HG03095 (cell line): ENCODE results near the gene EPB41L4B.
"Not testable (repeated sequence)": the region's sequence is repeated elsewhere in the genome, so short reads cannot be mapped to it uniquely, and the experiment has no call there.

Experiments used
- ATAC-seq: cut with Tn5 transposase; IDR thresholded peaks from one replicate; pipeline ENCODE4 v1.9.1; 2021; ENCODE audit warnings: moderate library complexity; ENCODE audit not compliant: unreplicated experiment

EPB41L4B gene

GRCh38 chr9:109246533-109246932 lies 74.3 kb downstream of the EPB41L4B start:
- ATAC-seq = no peak

GRCh38 chr9:109245310-109245897 lies 75.5 kb downstream of the EPB41L4B start:
- no peak for ATAC-seq

GRCh38 chr9:109244179-109245132 lies 76.4 kb downstream of the EPB41L4B start:
- peak; percentile 94 for ATAC-seq

GRCh38 chr9:109242741-109243140 lies 78.1 kb downstream of the EPB41L4B start:
- no peak for ATAC-seq

GRCh38 chr9:109242014-109242413 lies 78.8 kb downstream of the EPB41L4B start:
- no peak for ATAC-seq

- ATAC-seq = no peak
Measured at GRCh38 chr9:109241207-109241606, 79.7 kb downstream of the EPB41L4B start.

GRCh38 chr9:109239240-109239639 lies 81.6 kb downstream of the EPB41L4B start:
- no peak for ATAC-seq

GRCh38 chr9:109238655-109239054 lies 82.2 kb downstream of the EPB41L4B start:
- ATAC-seq = no peak

GRCh38 chr9:109238125-109238524 lies 82.7 kb downstream of the EPB41L4B start:
- no peak for ATAC-seq

- no peak for ATAC-seq
Measured at GRCh38 chr9:109232449-109233237, 88.2 kb downstream of the EPB41L4B start.

- ATAC-seq = no peak
Measured at GRCh38 chr9:109231593-109231992, 89.3 kb downstream of the EPB41L4B start.

- ATAC-seq = no peak
Measured at GRCh38 chr9:109230277-109230676, 90.6 kb downstream of the EPB41L4B start.

- ATAC-seq = no peak
Measured at GRCh38 chr9:109229682-109230081, 91.2 kb downstream of the EPB41L4B start.

- no peak for ATAC-seq
Measured at GRCh38 chr9:109228093-109228642, 92.7 kb downstream of the EPB41L4B start.

- ATAC-seq = no peak
Measured at GRCh38 chr9:109225629-109226028, 95.2 kb downstream of the EPB41L4B start.

GRCh38 chr9:109224751-109225150 lies 96.1 kb downstream of the EPB41L4B start:
- ATAC-seq = no peak

- not testable (repeated sequence) for ATAC-seq
Measured at GRCh38 chr9:109218242-109218641, 102.6 kb downstream of the EPB41L4B start.

GRCh38 chr9:109214414-109214813 lies 106.4 kb downstream of the EPB41L4B start:
- ATAC-seq = no peak

- ATAC-seq = no peak
Measured at GRCh38 chr9:109213285-109214121, 107.4 kb downstream of the EPB41L4B start.

GRCh38 chr9:109212768-109213167 lies 108.1 kb downstream of the EPB41L4B start:
- no peak for ATAC-seq
